Fibroblast of lung (primary cell): Measurements from ENCODE around the gene NEU2.

Experiments used
- CTCF ChIP-seq, 2 donors: IDR thresholded peaks in 1 of 2; conservative IDR thresholded peaks in 1 of 2; 1 replicate in 1 of 2; 2 replicates in 1 of 2; pipeline ENCODE4 v1.5.1; 2011 to 2012; ENCODE audit warnings: low read length in 2 of 2, control low read depth in 1 of 2, inconsistent platforms in 1 of 2, low read depth in 1 of 2, mild to moderate bottlenecking in 1 of 2
- EZH2 ChIP-seq: IDR thresholded peaks from 2 replicates; pipeline ENCODE4 v1.5.1; 2012; ENCODE audit warnings: low read length, control low read depth, mild to moderate bottlenecking; ENCODE audit errors: missing control alignments

- no peak for TF ChIP-seq CTCF (conservative IDR thresholded peaks at IDR 0.05 in 1 of 2, IDR thresholded peaks at IDR 0.05 in 1 of 2; ENCODE audit: low read depth in 1 of 2, low read length in 2 of 2)
- TF ChIP-seq EZH2: no peak
Measured at GRCh38 chr2:233062946-233063268, 30.4 kb downstream of the NEU2 start.
